IPS DF 4.7 (cell line): ENCODE data around the gene QKI.

Experiments
- DNase-seq: peaks from one replicate; pipeline ENCODE4 v3.0.0-alpha.2; 2013; ENCODE audit warnings: low spot score; ENCODE audit errors: extremely low read depth

QKI gene

DNA sequence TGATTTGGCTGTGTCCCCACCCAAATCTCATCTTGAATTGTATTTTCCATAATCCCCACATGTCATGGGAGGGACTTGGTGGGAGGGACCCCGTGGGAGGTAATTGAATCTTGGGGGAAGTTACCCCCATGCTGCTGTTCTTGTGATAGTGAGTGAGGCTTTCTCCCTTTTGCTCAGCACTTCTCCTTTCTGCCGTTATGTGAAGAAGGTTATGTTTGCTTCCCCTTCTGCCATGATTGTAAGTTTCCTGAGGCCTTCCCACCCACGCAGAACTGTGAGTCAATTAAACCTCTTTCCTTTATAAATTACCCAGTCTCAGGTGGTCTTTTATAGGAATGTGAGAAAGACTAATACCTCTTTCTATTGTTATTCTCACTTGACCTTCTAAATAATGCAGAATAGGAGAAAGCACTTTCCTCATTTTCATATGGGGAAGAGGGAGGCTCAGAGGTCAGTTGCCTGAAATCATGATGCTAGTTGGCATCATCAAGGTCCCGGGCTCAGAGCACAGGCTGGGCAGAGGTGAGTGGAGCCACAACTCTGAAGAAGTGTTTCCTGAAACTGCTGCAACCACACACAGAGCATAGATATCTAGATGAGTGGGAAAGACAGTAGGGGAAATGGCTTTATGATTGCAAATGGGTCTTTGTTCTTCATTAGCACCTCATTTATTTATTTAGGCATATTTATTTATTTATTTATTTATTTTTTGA is 191.0 kb downstream of the QKI start:
- DNase-seq = no peak

DNA sequence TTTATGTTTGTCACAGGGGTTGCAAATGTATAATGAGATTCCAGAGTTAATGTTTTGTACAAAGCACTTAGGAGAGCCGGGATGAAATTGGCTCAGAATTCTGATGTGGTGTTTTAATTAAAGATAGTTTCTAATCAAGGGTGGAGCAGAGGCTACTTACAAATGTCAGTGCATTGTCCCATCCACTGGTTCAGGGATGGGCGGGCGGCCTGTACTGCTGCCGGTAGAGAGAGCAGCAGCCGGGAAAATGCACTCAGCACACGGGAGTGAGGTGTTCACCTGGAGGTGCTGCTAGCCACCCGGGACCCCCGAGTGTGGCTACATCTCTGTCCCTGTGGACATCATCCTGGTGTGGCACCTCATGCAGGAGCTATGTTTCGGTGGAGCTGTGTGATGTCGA is 193.3 kb downstream of the QKI start:
- DNase-seq = no peak

DNA sequence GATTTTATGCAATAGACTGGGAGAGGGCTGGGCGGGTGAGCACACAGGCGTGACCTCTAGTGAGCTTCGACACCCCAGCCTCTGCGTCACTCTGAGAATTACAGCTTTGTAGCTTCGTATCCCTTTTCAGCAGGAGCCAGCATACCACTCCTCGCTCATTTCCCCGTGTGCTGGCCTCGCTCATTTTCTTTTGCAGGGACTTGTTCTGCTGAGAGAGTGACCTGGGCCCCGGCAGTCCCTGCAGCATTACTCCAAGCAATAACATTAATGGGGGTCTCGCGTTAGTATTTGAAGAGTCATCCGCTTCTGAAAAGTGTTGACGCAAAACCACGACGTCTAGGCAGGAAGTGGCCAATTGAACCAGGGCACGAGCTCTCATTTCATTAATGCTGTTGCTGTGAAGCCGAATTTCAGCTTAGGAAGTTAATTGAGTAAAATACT is 193.7 kb downstream of the QKI start:
- DNase-seq = no peak

DNA sequence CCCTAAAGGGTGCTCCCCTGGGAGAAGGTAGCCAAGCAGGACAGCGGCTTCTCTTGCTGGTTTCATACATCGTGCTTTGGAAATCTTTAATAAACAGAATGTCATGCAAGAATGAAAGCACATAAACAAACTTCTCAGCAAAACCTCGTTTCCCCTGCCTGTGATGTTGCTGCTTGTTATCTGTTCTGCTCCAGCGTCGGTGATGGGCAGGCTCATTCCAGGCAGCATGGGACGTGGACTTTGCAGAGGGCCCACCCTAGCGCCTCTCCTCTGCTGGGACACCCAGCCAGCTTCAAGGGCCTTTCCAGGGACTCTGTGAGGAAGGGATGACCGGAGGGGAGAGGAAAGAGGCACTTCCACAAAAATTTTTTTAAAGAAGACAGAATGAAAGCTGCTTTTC is 197.7 kb downstream of the QKI start:
- DNase-seq = no peak

DNA sequence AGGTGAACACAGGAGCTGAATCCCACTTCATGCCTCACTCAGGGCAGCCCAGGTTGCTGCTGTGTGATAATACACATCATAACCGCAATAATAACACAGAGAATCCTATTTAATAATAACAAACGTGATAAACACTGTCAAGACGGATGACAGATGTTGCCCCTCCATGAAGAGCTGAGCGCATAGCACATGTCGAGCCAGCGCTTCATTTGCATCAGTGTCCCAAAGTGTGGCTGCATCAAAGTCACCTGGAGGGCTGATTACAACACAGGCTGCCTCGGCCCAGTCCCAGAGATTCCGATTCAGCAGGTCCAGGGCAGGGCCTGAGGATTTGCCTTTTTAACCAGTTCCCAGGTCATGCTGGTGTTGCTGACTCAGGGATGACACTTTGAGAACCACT is 198.5 kb downstream of the QKI start:
- DNase-seq = no peak

DNA sequence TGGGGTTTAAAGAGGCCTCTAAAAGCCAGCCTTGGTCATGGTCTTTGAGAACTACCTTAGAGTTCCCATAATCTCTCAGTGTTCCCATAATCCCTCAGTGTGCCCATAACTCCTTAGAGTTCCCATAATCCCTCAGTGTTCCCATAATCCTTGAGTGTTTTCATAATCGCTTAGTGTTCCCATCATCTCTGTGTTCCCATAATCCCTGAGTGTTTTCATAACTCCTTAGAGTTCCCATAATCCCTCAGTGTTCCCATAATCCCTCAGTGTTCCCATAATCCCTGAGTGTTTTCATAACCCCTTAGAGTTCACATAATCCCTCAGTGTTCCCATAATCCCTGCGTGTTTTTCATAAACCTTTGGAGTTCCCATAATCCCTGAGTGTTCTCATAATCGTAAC is 199.2 kb downstream of the QKI start:
- no peak for DNase-seq

- no peak for DNase-seq
These were observed 201.9 kb downstream of the QKI start for GRCh38 chr6:163616452-163616851.

DNA sequence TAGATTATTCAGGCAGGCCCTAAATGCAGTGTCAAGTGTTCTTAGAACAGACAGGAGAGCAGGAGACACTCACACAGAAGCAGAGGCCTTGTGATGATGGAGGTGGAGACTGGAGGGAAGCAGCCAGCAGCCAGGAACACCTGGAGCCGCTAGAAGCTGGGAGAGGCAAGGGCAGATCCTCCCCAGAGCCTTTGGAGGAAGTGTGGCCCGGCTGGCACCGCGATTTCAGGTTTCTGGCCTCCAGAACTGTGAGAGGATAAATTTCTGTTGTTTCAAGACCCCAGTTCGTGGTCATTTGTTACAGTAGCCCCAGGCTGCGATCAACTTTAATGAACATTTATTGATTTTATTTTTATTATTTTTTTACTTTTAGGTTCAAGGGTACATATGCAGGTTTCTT is 203.0 kb downstream of the QKI start:
- DNase-seq = no peak

- DNase-seq = no peak
These were observed 205.6 kb downstream of the QKI start for GRCh38 chr6:163620101-163620500.

GRCh38 chr6:163620670-163621330 is 206.3 kb downstream of the QKI start:
- DNase-seq = no peak

GRCh38 chr6:163625265-163625664 is 210.7 kb downstream of the QKI start:
- no peak for DNase-seq

- no peak for DNase-seq
These were observed 211.8 kb downstream of the QKI start for GRCh38 chr6:163626073-163626867.

DNA sequence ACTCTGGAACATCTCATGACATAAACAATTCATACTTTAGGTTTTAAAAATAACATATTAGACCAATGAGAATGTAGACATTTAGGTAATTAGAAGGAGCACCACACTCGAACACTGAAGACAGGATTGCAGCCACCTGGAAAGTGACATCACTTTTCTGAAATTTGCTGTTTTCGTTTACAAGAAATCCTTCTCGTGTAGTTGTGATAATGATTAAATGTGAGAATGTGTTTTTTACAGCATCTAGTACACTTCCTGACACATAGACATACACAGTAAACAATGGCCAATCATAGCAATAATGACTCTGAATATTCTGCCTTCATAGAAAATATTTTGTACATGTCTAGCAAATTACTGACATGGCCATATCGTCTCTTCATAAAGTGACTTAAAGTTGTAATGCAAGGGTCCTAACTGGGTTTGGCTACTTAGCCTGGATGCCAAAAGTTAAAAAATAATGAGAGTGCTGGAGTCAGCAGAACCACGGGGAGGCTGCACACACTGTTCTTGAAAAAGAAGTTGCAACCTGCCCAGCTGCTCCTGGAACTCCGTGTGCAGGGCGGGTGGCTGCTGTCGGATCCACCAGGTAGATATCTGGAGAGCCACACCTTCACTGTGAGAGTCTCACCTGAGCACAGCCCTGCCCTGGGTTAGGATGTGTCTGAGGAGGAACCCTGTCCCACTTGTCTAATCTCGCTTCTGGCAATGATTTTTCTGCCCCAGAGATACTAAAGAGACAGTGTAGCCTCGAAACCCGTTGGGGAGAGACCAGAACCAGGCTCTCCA is 212.9 kb downstream of the QKI start:
- no peak for DNase-seq
